ENCODE results near the gene LRIT2.
A peak's percentile ranks its signal among the peaks of the same experiment; 100 is the strongest.

DNA sequence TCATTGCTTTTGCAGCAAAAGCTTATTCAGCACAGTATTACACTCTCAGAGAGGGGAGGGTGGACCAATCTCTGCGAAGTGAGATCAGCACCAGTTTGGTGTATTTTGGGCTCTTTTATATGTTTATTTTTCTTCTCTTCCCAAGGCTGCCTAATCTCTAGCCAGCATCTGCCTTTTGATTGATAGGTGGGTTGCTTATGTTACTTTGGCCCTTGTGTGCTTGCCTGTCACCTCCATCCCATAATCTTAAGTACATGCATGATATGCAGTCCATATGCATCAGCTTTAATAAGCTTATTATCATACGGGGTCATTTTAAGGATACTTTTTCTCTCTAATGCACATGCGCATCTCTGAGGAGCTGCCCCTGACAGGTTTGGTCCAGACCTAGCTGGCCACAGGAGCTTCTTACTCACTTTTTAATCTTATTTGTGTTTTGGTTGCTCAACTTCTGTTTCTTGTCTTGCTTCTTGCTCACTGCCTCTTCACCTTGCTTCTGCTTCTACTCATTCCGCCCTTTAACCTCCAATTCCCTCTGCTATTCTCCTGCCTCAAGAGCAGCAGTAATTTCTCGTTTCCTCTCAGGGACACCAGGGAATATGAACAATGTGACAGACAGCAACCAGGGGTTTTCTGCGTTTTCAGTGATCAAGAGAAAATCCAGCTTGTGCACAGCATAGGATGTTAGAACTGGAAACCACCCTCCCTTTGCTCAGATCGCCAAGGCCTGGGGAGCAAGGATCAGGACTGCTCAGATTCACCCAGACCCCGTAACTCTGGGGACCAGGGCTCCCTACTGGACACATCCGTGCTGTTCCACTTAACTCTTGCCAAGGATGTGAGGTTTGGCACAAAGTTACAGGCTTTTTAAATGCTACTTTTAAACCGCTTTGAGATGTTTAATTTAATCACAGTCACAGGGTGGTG, 29.5 kb upstream of the LRIT2 start:
- TF ChIP-seq, protein P1, sequence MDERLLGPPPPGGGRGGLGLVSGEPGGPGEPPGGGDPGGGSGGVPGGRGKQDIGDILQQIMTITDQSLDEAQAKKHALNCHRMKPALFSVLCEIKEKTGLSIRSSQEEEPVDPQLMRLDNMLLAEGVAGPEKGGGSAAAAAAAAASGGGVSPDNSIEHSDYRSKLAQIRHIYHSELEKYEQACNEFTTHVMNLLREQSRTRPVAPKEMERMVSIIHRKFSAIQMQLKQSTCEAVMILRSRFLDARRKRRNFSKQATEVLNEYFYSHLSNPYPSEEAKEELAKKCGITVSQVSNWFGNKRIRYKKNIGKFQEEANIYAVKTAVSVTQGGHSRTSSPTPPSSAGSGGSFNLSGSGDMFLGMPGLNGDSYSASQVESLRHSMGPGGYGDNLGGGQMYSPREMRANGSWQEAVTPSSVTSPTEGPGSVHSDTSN (CRISPR knock-in tag; IDR thresholded peaks at IDR 0.05; ENCODE audit: low read depth) = no peak
- TF ChIP-seq, protein P1 (tag; conservative IDR thresholded peaks at IDR 0.05; ENCODE audit: low read depth) = peak; percentile 58
- TF ChIP-seq MAFF (IDR thresholded peaks at IDR 0.05; ENCODE audit: low read length) = no peak
- no peak for TF ChIP-seq POLR2B (IDR thresholded peaks at IDR 0.05; ENCODE audit: low read depth, partially characterized antibody)
- TF ChIP-seq POLR2AphosphoS5 (IDR thresholded peaks at IDR 0.05; ENCODE audit: control insufficient read depth, insufficient read depth, low read depth, low read length) = no peak
- TF ChIP-seq E2F3 (CRISPR knock-in tag; IDR thresholded peaks at IDR 0.05) = no peak
- no peak for TF ChIP-seq TCF7 (IDR thresholded peaks at IDR 0.05; ENCODE audit: borderline replicate concordance)
- no peak for TF ChIP-seq SMAD3 (CRISPR knock-in tag; conservative IDR thresholded peaks at IDR 0.05)
- no peak for TF ChIP-seq ZNF3 (CRISPR knock-in tag; IDR thresholded peaks at IDR 0.05)
- TF ChIP-seq RHOXF2B (CRISPR knock-in tag; conservative IDR thresholded peaks at IDR 0.05) = no peak
- no peak for TF ChIP-seq C11orf30 (IDR thresholded peaks at IDR 0.05; ENCODE audit: low read depth)
- no peak for TF ChIP-seq MEF2A (IDR thresholded peaks at IDR 0.05; ENCODE audit: control insufficient read depth, low read depth, low read length)
- TF ChIP-seq CTCF (IDR thresholded peaks at IDR 0.05 in 2 of 3, conservative IDR thresholded peaks at IDR 0.05 in 1 of 3; ENCODE audit: insufficient read depth in 2 of 3, low read depth in 1 of 3, low read length in 3 of 3) = no peak
- no peak for TF ChIP-seq HDAC6 (IDR thresholded peaks at IDR 0.05; ENCODE audit: low read depth, low read length)
- TF ChIP-seq TFE3 (CRISPR knock-in tag; IDR thresholded peaks at IDR 0.05) = no peak

Data from K562 (cell line).